HG02884 (cell line): ENCODE data around the gene GLI1.

ENCODE experiments used
- ATAC-seq: cut with Tn5 transposase; IDR thresholded peaks from one replicate; pipeline ENCODE4 v1.9.1; 2021; ENCODE audit warnings: mild to moderate bottlenecking, moderate library complexity; ENCODE audit not compliant: unreplicated experiment

GLI1 gene

DNA sequence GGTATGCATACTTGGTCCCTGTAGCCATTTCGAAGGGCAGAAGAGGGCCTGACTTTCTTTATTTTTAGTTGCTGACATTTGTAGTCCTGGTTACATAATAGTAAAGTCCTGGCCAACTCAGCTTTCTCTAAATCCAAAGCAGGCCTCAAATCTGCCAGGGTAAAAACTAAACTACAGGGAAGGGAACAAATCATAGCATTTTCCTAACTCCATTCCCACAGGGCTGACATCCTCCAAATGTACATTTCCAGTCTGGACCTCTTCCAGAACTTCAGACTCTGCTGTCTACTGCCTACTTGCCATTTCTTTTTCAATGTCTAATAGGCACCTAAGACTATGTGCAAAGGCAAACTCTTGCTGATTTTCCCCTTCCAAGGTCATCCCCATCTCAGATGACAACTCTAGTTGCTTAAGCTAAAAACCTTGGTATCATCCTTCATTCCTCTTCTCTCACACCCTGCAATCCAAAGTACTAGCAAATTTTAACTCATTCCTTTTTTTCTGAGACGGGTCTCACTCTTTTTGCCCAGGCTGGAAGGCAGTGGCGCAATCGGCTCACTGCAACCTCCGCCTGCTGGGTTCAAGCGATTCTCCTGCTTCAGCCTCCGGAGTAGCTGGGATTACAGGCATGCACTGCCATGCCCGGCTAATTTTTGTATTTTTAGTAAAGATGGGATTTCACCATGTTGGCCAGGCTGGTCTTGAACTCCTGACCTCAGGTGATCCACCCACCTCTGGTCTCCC is 58.8 kb downstream of the GLI1 start:
- no peak for ATAC-seq

DNA sequence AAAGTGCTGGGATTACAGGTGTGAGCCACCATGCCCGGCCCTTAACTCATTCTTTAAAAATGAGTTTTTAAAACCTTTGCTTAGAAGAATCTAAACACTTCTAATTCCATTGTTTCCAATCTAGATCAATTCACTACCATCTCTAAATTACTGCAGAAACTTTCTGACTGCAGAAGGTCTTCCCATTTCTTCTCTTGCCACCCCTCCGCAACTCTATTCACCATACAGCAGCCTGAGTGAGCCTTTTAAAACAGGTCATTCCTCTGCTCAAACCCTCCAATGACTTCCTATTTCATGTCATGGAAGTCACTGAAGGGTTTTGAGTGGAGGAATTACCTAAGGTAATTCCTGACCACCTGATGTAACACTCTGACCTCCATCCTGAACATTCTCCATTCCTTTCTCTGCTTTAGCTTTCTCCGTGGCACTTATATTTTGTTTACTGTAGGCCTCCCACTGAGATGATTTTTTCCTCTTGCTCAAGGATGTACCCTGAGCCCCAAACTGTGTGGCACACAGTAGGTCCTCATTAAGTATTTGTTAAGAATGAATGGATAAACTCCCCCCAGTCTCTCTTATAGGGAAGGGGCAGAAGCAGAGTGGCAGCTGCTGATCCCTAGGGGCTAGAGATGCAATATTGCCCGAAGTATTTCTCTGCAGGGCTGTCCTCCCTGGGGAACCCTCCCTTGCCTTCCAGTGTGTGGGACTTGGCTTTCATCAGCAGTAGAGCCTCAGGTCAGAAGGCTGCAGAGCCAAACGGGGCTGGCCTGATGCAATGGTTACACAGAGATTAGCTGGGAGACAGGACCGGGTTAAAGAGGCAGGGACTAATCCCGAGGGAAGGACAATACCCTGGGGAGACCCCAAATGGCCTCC is 59.6 kb downstream of the GLI1 start:
- ATAC-seq = no peak

DNA sequence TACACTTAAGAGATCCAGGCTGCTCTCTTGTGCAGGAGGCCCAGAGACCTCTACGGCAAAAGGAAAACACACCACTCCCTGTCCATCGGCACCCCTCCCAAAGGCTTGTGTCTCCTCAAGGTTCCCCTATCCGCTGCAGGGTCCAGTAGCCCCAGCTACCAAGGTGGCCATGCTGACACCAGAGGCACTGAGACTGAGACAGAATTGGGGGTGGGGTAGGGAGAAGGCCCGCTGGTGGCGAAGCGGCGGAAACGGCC is 60.1 kb downstream of the GLI1 start:
- ATAC-seq = peak; percentile 5

DNA sequence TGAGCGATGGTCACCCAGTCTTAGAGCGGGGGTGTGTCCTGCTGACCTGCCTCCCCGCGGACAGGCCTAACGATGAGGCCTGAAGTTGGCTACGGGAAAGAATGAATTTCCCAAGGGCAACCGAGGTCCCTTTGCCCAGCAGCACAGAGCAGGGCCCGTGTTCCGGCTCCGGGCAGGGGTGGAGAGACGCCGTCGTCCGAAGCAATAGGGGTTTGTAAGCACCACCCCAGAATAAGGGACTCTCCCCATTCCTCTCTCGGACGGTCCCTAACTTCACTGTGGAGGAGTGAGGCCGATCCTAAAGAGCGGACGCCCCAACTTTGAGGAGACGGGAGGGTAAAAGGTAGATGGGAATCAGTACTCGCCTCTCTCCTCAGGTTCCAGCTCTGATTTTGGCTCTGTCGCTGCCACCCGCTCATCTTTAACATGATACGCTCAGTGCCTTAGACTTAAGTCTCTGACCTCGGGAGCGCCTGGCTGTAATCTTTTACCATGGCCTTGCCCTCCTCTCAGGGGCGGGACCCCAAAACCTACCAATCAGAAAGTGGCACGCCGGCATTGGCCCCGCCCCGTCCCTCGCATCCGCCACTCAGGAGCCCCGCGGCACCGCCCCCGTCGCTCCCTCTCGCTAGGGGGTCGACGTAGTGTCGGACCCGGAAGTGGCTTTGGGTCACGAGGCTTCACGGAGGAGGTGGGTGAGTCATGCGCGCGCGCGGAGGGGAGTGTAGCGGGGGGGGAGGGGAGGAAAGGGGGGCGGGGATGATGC is 60.7 kb downstream of the GLI1 start, which contains the start of gene DDIT3:
Gene DDIT3, minus strand, starts transcription at position 462 of the 766 bp plus-strand sequence. CDS start 3,108 bp downstream, outside the sequence.
- peak; percentile 67 for ATAC-seq

DNA sequence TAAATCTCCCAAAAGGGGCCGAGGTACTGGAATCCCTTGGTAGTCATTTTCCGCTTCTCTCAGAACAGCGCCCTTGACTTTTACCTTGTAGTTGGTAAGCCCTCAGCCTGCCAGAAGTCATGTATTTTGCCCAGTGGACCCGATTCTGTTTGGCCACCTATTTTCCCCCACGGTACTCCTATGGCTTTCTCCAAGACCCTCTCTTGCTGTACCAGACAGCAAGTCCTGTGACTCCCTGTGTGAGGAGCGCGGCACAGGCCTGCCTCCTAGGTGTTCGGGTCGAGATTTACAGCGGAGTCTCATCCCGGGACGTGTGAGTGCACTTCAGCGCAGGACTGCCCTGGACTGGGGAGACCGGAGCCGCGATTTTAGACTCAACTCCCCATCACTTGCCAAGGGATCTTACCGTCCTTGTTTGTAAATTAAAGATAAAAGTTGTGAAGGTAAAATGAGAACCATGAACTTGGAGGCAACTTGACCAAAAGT is 62.0 kb downstream of the GLI1 start:
- ATAC-seq = no peak
